ENCODE measurements around the gene SPATA6. TPM values are rescaled to one million over a fixed set of nuclear protein-coding genes. Genes with fewer than 3 reads are reported as not detected.

Gene SPATA6
- total RNA-seq, 2 donors from 2014 or later, result 12.2 to 23.2 TPM

- 94% methylated on average over 2 of the region's 2 CpGs for WGBS
- H3K27ac ChIP-seq, result no peak overlapping the region
- TF ChIP-seq, protein P1, sequence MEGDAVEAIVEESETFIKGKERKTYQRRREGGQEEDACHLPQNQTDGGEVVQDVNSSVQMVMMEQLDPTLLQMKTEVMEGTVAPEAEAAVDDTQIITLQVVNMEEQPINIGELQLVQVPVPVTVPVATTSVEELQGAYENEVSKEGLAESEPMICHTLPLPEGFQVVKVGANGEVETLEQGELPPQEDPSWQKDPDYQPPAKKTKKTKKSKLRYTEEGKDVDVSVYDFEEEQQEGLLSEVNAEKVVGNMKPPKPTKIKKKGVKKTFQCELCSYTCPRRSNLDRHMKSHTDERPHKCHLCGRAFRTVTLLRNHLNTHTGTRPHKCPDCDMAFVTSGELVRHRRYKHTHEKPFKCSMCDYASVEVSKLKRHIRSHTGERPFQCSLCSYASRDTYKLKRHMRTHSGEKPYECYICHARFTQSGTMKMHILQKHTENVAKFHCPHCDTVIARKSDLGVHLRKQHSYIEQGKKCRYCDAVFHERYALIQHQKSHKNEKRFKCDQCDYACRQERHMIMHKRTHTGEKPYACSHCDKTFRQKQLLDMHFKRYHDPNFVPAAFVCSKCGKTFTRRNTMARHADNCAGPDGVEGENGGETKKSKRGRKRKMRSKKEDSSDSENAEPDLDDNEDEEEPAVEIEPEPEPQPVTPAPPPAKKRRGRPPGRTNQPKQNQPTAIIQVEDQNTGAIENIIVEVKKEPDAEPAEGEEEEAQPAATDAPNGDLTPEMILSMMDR (IDR thresholded peaks at IDR 0.05), result no peak
- TF ChIP-seq POLR2A (IDR thresholded peaks at IDR 0.05), result no peak
- TF ChIP-seq POLR2AphosphoS5 (IDR thresholded peaks at IDR 0.05), result no peak
- no peaks in the 10 kb centered on the region for H3K36me3 ChIP-seq
- H3K4me3 ChIP-seq, result no peak overlapping the region
- no peaks in the 10 kb centered on the region for H3K27me3 ChIP-seq (replicated peaks; ENCODE audit: insufficient read depth)
- H3K9me3 ChIP-seq, result no peaks in the 10 kb centered on the region
- intact Hi-C loops (cut with DNase I), result no loop called here
- DNase-seq (ENCODE audit: low spot score), result no peak
- H3K4me1 ChIP-seq (replicated peaks), result no peaks in the 10 kb centered on the region
Measured at GRCh38 chr1:48405940-48406339, 66.1 kb downstream of the SPATA6 start.

DNA sequence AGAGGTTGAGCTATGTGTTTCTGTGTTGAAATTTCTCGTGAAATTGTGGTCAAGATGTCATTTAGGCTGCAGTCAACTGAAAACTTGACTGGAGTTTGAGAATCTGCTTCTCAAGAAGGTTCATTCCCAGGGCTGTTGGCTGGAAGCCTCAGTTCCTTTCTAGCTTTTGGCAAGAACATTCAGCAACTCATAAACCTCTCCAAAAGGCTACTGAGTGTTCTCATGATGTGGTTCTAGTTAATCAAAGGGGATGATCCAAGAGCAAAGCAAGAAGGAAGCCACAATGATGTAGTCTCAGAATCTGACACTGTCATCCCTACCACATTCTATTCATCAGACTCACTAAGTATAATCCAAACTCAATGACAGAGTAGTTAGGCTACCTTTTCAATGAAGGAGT is 66.6 kb downstream of the SPATA6 start:
- Histone ChIP-seq H3K4me3 (no peak overlapping the region), H3K27ac (no peak overlapping the region), H3K27me3 (replicated peaks; ENCODE audit: insufficient read depth) (no peaks in the 10 kb centered on the region), H3K4me1 (replicated peaks) (no peaks in the 10 kb centered on the region), H3K36me3 (no peaks in the 10 kb centered on the region), H3K9me3 (no peaks in the 10 kb centered on the region)
- 41% methylated on average over 1 of the region's 1 CpG for WGBS
- TF ChIP-seq, protein P1 (IDR thresholded peaks at IDR 0.05), result no peak
- TF ChIP-seq POLR2AphosphoS5 (IDR thresholded peaks at IDR 0.05), result peak; percentile 78
- intact Hi-C loops (cut with DNase I), result no loop called here
- peak; percentile 51 for DNase-seq (ENCODE audit: low spot score)

DNA sequence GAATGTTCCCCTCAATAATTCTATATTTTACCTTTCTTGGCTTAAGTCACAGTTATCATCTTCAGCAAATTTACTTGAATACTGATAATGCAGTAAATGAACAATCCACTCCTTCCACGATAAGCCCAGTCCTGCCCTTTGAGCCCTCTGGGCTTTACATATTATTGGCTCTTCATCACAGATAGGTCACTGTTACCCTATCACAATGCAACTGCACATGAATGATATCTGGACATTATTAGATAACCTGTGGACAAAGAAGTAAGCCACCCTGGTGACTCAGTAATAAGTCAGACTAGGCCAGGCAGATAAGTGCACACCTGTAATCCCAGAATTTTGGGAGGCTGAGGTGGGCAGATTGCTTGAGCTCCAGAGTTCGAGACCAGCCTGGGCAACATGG is 69.4 kb downstream of the SPATA6 start:
- no peak for DNase-seq (ENCODE audit: low spot score)
- Histone ChIP-seq H3K4me3 (no peak overlapping the region), H3K9me3 (no peaks in the 10 kb centered on the region), H3K27me3 (replicated peaks; ENCODE audit: insufficient read depth) (no peaks in the 10 kb centered on the region), H3K27ac (no peak overlapping the region), H3K4me1 (replicated peaks) (no peaks in the 10 kb centered on the region), H3K36me3 (no peaks in the 10 kb centered on the region)
- TF ChIP-seq, protein P1 (IDR thresholded peaks at IDR 0.05), result no peak
- WGBS, result 68% methylated on average over 2 of the region's 2 CpGs
- intact Hi-C loops (cut with DNase I), result no loop called here

- Histone ChIP-seq H3K4me3 (no peak overlapping the region), H3K27me3 (replicated peaks; ENCODE audit: insufficient read depth) (no peaks in the 10 kb centered on the region), H3K27ac (no peak overlapping the region), H3K4me1 (replicated peaks) (no peaks in the 10 kb centered on the region), H3K36me3 (no peaks in the 10 kb centered on the region), H3K9me3 (no peaks in the 10 kb centered on the region)
- intact Hi-C loops (cut with DNase I), result no loop called here
- DNase-seq (ENCODE audit: low spot score), result no peak
- TF ChIP-seq, protein P1 (IDR thresholded peaks at IDR 0.05), result no peak
- no peak for TF ChIP-seq POLR2A (IDR thresholded peaks at IDR 0.05)
- no peak for TF ChIP-seq POLR2AphosphoS5 (IDR thresholded peaks at IDR 0.05)
- WGBS, result 92% methylated on average over 2 of the region's 2 CpGs
Measured at GRCh38 chr1:48396208-48396607, 75.8 kb downstream of the SPATA6 start.

DNA sequence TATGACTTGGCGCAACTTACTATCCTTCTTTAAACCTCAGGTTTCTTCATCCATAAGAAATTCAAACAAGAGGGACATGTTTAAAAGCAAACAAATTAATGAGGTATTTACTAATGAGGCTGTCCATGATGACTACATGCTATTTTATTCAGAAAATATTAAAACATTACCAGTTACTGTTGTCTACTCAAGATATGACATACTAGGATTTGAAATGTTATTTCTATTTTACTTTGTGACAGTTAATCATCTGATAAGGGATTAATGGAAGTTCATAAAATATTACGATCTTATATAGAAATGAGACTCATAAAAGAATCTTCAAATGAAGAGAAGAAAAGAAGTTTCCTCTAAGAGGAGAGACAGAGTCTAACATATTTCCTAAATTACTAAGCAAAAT is 80.1 kb downstream of the SPATA6 start:
- Histone ChIP-seq H3K4me1 (replicated peaks) (no peaks in the 10 kb centered on the region), H3K4me3 (no peak overlapping the region), H3K9me3 (no peaks in the 10 kb centered on the region), H3K36me3 (no peaks in the 10 kb centered on the region), H3K27ac (no peak overlapping the region), H3K27me3 (replicated peaks; ENCODE audit: insufficient read depth) (no peaks in the 10 kb centered on the region)
- TF ChIP-seq POLR2A (IDR thresholded peaks at IDR 0.05) (no peak), POLR2AphosphoS5 (IDR thresholded peaks at IDR 0.05) (no peak)
- TF ChIP-seq, protein P1 (IDR thresholded peaks at IDR 0.05), result no peak
- intact Hi-C loops (cut with DNase I), result no loop called here
- DNase-seq (ENCODE audit: low spot score), result no peak
- 59% methylated on average over 2 of the region's 2 CpGs for WGBS
